Measurements from ENCODE around the gene SUMO3.
A peak's percentile ranks its signal among the peaks of the same experiment; 100 is the strongest.

Gene SUMO3

DNA sequence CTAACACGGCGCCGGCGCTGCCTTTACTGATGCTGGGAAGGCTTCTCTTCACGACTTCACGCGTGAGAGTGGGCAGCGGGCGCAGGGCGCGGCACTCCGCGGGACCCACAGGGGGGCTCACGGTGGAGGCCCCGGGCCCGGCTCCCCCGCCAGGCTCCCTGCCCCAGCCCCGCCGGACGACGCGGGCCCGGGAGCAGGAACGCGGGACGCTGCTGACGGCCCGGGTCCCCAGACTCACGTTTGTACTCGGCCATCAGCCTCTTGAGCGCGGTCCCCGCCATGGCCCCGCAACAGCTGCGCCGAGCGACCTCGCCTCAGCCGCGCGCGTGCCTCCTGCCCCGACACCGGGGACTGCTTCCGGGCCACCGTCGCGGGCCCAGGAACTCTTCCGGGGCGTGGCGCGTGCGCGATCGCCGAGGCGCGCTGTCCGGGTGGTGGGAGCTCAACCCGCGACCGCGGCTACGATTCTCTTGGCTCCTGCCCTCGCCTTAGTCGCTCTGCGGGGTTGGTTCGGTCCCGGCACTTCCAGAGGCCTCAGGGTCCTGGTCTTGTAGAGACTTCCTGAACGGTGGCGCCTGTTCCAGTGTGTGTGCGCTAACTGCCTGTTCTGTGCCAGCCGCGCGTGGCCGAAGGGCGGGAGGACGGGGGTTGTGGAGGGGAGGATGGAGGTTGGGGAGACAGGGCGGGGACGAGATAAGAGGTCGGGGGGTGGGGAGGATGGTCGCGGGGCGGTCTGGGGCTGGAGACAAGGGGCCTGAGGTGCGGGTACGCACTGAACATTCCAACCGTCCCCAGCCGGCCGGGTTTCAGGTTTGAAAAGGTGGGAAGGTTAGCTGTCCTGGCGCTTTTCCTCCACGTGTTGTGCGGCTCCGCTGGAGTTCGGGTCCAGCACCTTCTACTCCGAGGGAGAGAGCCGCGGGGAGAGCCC lies 16.1 kb downstream of the SUMO3 start, which contains the start of gene UBE2G2:
UBE2G2 (minus strand) TSS at position 353 of the 928 bp plus-strand sequence; CDS start at position 281, 72 bp downstream.
- peak; percentile 40 for DNase-seq

DNA sequence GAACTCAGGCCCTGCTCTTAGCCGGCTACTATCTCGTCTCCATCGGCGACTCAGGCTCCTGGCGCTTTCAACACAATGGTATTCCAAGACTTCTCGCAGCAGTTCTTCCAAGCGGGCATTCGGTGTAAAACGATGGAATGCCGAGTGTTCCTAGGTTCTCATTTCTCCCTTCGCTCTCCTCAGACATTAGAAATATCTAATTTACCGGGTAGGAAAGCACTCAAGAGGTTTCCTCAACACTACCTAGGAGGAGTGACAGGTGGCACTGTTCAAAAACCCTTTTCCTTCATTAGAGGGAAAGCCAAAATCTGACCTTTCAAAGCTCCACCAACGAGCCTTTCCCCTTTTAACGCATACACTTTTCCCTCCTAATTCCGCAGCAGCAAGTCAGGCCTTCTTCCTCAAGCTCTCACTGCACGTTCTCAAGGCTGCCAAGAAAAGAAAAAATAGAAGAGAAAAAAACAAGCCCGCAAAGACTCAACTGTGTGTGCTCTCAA lies 16.8 kb downstream of the SUMO3 start:
- DNase-seq, result peak; percentile 54

DNA sequence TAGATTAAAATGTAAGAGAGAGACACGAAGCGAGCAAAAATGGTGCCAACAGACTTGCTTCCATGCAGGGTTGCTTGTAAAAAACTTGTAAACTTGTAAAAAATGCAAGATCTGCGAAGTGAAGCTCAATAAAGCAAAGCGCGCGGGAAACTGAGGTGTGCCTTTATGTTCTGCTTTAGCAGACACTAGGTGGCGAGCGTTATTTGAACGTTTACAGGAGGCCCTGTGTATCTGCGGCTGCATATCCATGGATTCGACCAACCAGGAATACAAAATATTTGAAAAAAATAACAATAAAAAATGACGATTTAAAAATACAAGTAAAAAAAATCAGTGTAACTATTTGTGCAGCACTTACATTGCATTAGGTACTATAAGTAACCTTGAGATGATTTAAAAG lies 17.8 kb downstream of the SUMO3 start:
- peak; percentile 80 for DNase-seq

DNA sequence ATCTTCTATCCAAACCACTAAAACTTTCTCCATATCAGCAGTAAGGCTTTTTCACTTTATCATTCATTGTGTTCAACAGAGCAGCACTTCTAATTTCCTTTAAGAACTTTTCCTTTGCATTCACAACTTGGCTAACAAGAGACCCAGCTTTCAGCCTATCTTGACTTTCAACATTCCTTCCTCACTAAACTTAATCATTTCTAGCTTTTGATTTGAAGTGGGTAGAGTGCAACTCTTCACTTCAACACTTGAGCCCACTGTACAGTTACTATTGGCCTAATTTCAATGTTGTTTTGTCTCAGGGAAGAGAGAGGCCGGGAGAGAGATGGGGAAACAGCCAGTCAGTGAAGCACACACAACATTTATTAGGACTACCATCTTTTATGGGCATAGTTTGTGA lies 18.2 kb downstream of the SUMO3 start:
- DNase-seq, result no peak

DNA sequence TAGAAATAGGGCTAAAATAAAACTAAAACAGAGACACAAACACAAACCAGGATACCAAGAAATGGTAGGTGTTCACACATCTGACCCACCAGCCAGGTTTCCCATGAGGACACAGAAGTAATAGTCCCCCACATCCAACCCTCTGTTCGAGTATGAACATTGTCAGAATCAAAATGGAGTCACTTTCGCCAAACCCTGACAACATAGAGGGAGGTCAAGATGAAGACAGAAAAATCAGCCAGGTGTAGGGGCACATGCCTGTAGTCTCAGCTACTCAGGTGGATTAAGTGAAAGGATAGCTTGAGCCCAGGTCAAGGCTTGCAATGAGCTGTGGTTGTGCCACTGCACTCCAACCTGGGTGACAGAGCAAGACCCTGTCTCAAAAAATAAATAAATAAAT lies 20.1 kb downstream of the SUMO3 start:
- DNase-seq, result no peak

DNA sequence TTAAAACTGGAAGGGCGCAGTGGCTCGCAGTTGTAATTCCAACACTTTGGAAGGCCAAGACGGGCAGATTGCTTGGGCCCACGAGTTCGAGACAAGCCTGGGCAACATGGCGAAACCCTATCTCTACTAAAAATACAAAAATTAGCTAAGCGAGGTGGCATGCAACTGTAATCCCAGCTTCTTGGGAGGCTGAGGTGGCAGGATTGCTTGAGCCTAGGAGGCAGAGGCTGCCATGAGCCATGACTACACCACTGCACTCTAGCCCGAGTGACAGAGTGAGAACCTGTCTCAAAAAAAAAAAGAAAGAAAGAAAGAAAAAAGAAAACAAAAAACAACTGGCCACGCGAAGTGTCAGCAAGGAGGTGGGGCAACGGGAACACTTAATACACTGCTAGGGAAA lies 22.5 kb downstream of the SUMO3 start:
- DNase-seq, result no peak

DNA sequence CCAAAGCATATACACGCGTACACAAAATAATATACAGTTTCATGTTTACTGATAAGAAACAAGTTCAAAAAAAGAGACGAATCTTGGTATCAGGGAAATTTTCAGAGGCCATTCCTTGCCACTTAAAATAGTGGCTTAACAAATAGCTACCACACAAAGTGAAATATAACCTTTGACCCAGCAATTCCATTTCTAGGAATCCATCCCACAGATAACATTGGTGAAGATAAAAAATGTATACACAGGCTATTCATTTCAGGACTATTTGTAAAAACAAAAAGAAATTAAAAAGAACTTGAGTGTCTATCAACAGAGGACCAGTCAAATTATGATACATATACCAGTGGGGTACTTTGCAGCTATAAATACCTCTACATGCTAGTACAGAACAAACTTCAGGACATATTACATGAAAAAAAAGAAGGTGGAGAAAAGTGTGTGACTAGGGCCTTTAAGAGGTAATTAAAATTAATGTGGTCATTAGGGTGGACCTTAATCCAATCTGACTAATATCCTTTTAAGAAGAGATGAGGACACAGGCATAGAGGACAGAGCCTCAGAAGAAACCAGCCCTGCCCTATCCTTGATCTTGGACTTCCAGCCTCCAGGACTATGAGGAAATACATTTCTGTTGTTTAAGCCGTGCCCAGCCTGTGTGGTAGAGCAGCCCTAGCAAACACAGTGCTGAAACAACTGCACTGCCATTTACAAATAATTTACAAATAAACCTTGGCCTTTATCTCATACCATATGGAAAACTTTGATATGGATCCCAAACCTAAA lies 24.1 kb downstream of the SUMO3 start:
- DNase-seq, result no peak

DNA sequence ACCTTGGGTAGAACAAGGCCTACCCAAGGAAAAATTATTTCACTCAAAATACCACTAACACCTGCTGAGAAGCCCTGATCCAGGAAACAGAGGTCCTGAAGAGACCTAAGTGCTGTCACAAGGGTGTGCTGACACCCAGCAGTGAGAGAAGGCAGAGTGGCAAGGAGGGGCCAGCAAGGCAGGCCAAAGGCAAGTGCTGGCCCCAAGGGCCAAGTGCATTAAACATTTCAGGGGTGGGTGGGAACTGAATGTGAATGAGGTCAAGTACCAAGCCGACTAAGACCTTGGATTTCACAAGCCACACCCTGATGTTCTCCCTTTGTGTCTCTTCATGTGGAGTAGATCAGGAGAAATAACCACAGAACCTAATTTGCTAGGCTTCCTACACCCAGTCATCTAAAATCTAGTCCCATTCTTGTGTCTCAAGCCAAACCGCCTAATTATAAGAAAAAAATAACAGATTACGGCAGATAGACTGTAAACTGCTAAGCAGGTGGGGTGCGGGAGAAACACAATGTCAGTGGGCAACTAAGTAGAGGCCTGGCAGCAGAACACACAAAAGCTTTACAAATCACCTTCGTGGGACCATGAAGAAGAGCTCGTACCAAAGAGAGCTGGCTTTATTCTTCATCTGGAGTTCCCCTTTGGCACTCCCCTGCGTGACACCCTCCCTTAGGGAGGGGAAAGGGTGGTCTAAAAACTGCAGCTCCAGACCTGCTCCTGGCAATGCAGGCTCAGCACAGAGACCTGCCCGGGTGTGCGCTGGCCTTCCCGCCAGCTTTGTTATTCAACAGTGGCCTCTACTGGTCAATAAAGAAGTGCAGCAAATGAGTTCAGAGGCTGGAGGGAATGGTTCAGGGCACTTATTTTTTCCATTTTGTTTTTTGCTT lies 24.9 kb downstream of the SUMO3 start:
- DNase-seq, result peak; percentile 58

DNA sequence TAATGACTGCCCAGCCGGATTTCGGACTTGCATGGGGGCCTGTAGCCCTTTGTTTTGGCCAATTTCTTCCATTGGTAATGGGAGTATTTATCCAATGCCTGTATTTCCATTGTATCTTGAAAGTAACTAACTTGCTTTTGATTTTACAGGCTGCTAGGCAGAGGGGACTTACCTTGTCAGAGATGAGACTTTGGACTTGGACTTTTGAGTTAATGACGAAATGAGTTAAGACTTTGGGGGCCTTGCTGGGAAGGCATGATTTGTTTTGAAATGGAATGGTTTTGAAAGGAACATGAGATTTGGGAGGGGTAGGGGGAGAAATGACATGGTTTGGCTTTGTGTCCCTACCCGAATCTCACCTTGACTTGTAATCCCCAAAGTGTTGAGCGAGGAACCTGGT lies 25.9 kb downstream of the SUMO3 start:
- no peak for DNase-seq

DNA sequence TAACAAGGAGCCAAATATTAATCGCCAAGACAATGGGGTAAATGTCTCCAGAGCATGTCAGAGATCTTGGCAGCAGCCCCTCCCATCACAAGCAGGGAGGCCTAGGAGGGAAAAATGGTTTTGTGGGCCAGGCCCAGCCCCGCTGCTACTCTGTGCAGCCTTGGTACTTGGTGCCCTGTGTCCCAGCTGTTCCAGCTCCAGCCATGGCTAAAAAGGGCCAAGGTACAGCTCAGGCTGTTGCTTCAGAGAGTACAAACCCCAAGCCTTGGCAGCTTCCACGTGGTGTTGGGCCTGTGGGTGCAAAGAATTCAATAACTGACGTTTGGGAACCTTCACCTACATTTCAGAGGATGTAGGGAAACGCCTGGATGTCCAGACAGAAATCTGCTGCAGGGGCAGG lies 26.6 kb downstream of the SUMO3 start:
- no peak for DNase-seq

DNA sequence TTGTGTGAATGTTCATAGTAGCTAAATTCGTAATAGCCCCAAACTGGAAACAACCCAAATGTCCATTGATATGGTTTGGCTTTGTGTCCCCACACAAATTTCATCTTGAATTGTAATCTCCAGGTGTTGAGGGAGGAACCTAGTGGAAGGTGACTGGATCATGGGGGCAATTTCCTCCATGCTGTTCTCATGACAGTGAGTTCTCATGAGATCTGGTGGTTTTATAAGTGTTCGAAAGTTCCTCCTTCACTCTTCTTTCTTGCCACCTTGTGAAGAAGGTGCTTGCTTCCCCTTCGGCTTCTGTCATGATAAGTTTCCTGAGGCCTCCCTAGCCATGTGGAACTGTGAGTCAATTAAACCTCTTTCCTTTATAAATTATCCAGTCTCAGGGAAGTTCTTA lies 27.5 kb downstream of the SUMO3 start:
- DNase-seq, result no peak

DNA sequence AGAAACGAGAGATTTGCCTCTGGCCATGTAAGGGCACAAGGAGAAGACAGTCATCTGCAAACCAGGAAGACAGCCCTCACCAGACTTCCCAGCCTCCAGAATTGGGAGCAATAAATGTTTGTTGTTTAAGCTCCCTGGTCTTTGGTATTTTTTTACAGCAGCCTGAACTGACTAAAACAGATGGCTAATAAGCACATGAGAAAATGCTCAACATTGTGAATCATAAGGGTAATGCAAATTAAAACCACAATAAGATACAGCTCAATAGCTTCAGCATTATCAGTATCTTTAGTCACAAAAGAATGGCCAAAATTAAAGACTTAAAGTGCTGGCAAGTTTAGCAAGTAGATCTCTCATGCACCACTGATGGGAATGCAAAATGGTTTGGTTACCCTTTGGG lies 28.0 kb downstream of the SUMO3 start:
- DNase-seq, result no peak

DNA sequence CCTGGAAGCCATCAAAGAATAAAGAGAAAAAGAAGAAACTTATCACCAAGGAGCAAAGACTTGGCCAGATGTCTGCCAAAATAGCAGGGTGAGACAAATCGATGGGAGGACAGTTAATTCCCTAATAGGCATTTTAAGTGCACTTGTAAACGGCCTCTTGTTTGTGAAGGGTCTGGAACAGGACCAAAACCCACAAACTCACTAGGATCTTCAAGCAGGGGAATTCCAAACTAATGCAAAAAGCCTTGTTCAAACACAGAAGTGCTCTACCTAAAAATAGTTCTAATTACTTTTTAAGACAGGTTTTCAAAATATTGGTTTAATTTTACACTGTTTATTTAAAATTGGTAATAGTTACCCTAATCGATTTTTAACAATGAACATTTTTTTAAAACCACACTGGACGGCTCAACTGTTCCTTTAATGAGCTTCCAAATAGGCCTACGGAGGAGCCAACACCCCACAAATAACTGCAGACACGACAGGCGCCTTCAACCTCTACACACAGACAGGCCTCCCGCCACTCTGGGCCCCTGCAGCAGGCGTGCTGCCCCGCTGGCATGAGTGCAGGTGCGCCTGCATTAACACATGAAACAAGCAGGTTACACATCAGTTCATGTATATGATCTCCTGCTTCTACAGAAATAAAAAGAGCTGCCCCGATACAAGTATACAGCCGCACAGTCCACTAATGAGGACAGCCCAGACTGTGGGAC lies 32.1 kb downstream of the SUMO3 start:
- no peak for DNase-seq

DNA sequence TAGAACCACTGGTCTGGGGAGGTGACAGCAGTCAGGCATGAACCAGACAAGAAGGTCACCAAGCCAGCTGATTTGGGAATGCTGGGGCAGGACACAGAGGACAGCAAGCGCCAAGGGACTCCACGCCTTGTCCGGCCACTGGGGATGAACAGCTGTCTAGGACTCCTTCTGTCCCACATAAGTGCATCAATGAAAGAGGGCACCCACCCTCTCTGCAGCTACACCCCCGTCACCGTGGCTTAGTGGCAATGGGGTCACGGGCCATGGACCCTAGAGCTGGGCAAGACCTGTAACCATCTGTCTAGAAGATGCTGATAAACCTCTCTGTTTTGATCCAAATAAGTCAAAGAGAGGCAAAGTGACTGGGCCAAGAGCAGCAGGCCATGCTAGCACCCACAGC lies 33.1 kb downstream of the SUMO3 start:
- no peak for DNase-seq

DNA sequence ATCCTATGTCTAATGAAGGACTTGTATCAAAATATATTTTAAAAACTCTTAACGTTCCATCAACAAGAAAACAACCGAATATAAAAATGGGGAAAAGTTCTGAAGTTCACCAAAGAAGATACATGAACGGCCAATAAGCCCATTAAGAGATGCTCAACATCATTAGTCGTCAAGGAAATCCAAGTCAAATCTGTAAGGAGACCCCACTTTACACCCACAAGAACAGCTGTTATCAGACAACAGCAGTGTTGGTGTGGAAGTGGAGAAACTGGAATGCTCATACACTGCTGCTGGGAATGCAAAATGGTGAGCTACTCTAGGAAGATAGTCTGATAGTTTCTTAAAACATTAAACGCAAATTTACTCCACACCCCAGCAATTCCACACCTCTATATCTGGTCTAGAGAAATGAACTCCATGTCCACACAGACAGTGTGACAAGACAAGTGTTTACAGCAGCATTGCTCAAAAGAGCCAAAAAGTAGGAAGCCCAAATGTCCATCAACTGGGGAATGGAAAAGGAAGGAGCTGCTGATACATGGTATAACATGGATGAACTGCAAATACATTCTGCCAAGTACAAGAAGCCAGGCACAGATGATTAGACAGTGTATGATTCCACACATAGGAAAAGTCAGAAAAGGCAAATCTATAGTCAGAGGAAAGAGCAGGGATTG lies 34.7 kb downstream of the SUMO3 start:
- DNase-seq, result no peak

DNA sequence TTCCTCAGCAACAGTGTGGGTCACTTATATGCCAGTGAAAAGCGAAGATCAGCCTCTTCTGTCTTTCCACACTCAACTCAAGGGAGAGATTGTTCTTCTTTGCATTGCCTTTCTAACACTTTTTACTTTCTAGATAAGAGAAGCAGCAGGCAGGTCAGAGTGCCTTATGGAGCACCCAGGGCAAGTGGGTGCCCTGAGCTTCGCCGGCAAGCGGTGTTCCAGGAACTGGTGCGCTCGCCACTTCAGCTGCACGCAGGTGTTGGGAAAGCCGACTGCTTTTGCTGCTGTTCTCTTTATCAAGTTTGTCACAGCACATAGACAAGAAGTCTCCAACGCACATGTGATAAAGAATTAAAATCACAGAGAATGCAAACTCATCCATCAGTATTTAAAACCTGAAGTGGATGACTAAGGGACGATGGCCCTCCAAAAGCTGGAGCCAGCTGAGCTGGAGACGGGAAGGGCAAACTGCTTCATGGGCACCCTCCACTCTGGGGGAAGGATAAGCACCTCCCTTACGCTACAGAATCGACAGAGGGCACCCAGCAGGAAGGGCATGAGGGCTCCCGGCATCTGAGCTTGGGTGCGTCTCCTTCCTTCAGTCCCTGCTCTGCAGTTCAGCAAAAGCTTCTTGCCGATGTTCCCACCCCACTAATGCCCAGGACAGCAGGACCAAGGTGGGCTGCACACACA lies 36.9 kb downstream of the SUMO3 start:
- DNase-seq, result no peak

DNA sequence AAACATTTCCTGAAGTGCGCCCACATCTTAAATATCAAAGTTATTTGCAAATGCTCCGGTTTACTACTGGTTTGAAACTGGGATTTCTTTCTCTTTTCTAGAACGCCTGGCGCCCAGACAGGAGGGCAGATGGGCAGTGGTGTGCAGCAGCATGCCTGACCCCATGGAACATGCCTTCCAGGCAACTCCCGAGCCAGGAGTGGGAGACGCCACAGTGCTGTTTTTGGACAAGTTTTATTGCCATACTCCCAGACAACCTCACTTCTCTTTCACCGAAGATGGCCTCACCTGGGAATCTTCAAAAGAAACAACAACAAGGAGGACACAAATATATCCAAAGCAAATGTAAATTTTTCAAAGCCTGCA lies 37.7 kb downstream of the SUMO3 start:
- no peak for DNase-seq

DNA sequence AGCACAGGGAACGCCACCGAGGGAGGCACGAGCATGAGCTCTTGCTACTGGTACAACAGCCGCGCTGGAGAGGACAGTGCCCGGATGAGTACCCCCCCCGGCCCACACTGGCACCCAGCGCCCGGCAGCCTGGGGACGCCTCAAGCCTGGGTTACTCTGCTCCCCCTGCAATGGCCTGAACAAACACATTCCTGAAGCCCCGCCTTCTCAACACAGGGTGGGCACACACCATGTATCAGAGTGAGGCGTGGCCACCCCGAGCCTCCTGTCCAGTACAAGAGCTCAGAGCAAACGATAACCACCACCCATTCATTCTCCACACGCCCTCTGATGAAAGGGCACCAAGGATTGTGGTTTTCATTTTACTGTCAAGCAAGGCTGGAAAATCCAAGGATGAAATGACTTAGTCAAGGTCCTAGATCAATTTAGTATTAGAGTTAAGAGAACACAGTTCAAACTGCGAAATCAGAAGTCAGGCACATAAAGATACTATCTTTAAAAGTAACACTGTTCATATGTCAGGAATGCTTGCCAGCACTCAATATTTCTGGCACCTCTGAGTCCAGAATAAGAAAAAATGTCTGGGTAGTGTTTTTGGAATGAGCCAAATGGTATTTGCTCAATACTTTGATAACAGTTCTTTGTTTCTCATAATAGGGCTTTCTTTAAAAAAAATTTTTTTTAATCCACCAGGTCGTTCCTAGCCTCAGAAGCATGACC lies 38.3 kb downstream of the SUMO3 start:
- no peak for DNase-seq

DNA sequence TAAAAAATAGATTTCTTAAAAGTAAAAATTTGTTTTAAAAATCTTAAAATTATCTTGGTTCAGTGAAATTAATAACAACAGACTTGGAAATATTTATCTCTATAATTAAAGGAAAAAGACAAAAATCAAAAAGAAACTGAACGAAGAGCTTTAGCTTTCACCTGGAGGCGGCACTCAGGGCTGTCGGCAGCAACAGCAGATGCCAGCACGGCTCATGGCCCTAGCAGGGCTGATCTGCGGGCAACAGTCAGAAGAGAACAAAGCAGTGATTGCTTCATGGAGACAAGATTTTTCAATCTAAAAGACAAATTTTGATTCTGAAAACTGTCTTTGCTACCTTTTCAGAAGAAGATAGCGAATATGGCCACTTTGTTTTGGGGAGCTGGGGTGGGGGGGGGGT lies 38.9 kb downstream of the SUMO3 start:
- DNase-seq, result no peak

DNA sequence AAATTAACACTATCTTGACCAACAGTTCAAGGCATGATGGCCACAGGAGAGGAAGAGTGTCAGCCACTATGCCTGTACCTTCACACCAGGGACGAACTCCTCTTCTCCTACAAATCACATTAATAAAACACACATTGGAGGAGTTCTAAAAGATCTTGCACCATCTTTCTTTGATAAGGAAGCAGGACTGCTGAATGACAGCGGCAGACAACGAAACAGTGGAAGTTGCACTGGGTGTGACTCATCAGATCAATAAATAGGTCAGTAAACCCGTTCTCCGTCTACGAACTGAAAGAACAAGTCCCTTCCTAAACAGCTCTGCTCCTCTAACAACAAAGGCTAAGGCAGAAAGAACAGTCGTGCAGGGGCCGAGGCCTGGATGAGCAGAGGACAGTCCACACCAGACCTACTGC lies 39.4 kb downstream of the SUMO3 start:
- no peak for DNase-seq

Measured in NCI-H1694 (cell line).